ENCODE data around the gene MOGAT3. TPM values are rescaled to one million over a fixed set of nuclear protein-coding genes. Genes with fewer than 3 reads are reported as not detected.

MOGAT3 gene
- total and polyA plus RNA-seq, 4 donors = not detected

DNA sequence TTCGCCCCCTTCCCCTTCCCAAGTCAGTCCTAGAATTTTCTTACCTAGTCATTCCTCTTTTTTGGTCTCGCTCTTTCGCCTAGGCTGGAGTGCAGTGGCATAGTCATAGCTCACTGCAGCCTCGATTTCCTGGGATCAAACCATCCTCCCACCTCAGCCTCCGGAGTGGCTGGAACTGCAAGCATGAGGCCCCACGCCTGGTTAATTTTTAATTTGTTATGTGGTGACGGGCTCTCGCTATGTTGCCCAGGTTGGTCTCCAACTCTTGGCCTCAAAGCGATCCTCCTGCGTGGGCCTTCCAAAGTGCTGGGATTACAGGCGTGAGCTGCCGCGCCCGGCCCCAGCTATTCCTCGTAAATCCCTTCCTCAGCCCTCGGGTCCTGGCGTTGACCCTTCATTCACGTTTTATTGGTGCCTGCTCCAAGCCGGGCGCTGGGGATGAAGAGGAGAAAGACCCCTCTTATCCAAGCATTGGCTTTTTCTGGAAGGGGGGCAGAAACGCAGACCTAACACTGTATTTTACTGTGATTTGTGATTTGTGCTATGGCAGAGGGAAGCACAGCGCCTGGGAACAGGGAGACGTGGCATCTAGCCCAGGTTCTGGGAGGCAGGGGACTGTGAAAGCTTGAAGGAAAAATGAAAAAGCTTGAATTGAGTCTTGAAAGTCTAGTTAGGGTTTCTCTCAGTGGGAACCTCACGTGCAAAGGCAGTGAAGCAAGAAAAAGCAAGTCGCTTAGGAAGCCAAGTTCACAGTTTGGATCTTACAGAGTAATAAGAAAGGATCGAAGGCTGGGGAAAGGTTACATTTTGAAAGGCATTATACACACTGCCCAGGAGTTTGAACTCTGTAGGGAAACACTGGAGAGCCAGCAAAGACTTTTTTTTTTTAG, 17.6 kb upstream of the MOGAT3 start:
- peaks cover 0 to 24% (median 13%) of the 10 kb centered on the region in 4 donors for H3K36me3 ChIP-seq (ENCODE audit: control insufficient read depth in 4 of 4, insufficient read depth in 4 of 4, low read length in 4 of 4)
- peak overlapping the region; percentile 50 to 69 for H3K9ac ChIP-seq (ENCODE audit: insufficient read depth in 1 of 2, low read length in 2 of 2)
- no peak for DNase-seq
- 8 to 9% methylated on average over 26 of the region's 26 CpGs for WGBS, 2 donors
- H3K9me3 ChIP-seq (ENCODE audit: control insufficient read depth in 4 of 4, insufficient read depth in 3 of 4, low read length in 3 of 4) = no peaks in the 10 kb centered on the region
- TF ChIP-seq, protein P1, sequence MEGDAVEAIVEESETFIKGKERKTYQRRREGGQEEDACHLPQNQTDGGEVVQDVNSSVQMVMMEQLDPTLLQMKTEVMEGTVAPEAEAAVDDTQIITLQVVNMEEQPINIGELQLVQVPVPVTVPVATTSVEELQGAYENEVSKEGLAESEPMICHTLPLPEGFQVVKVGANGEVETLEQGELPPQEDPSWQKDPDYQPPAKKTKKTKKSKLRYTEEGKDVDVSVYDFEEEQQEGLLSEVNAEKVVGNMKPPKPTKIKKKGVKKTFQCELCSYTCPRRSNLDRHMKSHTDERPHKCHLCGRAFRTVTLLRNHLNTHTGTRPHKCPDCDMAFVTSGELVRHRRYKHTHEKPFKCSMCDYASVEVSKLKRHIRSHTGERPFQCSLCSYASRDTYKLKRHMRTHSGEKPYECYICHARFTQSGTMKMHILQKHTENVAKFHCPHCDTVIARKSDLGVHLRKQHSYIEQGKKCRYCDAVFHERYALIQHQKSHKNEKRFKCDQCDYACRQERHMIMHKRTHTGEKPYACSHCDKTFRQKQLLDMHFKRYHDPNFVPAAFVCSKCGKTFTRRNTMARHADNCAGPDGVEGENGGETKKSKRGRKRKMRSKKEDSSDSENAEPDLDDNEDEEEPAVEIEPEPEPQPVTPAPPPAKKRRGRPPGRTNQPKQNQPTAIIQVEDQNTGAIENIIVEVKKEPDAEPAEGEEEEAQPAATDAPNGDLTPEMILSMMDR (IDR thresholded peaks at IDR 0.05; ENCODE audit: control extremely low read depth, extremely low read depth) = no peak
- peak overlapping the region; percentile 78 for H3K4me3 ChIP-seq
- H3K27ac ChIP-seq (ENCODE audit: low read depth in 1 of 2, low read length in 1 of 2) = peak overlapping the region; percentile 57 to 96
- ATAC-seq (ENCODE audit: insufficient read depth, low FRiP score) = no peak
- H3K4me1 ChIP-seq (ENCODE audit: control insufficient read depth in 5 of 5, insufficient read depth in 5 of 5, low read length in 5 of 5) = peaks cover 0 to 18% (median 7%) of the 10 kb centered on the region in 5 donors
- H3K27me3 ChIP-seq (ENCODE audit: control insufficient read depth in 3 of 3, insufficient read depth in 3 of 3, low read length in 2 of 3) = no peaks in the 10 kb centered on the region

DNA sequence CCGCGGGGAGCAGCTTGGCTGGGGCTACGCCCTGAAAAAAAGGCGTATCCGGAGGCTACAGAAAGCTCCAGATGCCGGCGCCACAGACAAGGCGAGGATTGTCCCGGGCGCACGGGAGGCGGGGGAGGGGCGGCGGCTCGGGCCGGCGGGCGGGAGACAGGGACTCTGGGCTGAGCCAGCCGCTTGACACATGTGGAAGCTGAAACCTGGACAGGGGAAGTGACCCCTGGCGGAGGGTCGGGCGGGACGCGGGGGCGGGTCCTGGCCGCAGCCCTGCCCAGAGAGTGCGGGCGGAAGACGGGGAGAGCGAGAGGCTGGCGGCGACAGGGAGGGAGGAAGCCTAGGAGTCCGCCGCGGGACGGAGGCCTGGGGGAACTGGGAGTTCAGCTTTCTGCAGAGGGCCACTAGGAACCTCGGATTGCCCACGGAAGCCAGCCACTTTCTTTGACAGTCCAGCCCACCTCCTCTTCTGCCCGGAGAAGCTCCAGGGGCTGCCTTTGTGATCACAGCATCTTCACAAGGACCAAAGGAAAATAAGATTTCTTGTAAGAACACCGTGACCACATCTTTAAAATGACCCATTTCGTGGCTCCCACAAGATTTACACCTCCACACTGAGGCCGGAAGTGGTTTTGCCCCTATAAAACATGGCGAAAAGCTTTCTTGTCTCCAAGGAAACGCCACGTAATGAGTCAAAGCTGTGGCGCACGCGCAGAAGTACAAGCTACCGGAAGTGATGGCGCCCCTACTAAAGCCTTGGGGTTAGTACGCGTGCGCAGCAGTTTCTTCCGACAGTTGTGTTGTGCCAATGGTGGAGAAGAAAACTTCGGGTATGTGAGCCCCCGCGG, 16.8 kb upstream of the MOGAT3 start, which contains the start of the genes PLOD3 and ZNHIT1:
PLOD3 (minus strand) TSS at position 194 of the 848 bp plus-strand sequence. CDS start 307 bp downstream, outside the sequence.
ZNHIT1 (plus strand) TSS at position 778 of the 848 bp plus-strand sequence; CDS start at position 809, 31 bp downstream.
- Histone ChIP-seq H3K4me3 (peak within 1 kb of the TSS; percentile 78), H3K9ac (ENCODE audit: insufficient read depth in 1 of 2, low read length in 2 of 2) (peak within 1 kb of the TSS; percentile 50 to 69), H3K27me3 (ENCODE audit: control insufficient read depth in 3 of 3, insufficient read depth in 3 of 3, low read length in 2 of 3) (no peaks in the 10 kb centered on the region), H3K4me1 (ENCODE audit: control insufficient read depth in 5 of 5, insufficient read depth in 5 of 5, low read length in 5 of 5) (peaks cover 0 to 18% (median 7%) of the 10 kb centered on the region in 5 donors), H3K36me3 (ENCODE audit: control insufficient read depth in 4 of 4, insufficient read depth in 4 of 4, low read length in 4 of 4) (peaks cover 0 to 23% (median 10%) of the 10 kb centered on the region in 4 donors), H3K27ac (ENCODE audit: low read depth in 1 of 2, low read length in 1 of 2) (peak within 1 kb of the TSS; percentile 90 to 96), H3K9me3 (ENCODE audit: control insufficient read depth in 4 of 4, insufficient read depth in 3 of 4, low read length in 3 of 4) (no peaks in the 10 kb centered on the region)
- TF ChIP-seq, protein P1 (IDR thresholded peaks at IDR 0.05; ENCODE audit: control extremely low read depth, extremely low read depth) = no peak
- DNase-seq = peak; percentile 97 to 100 (median 99)
- 1% methylated on average over 48 to 57 of the region's 57 CpGs for WGBS, 2 donors
- ATAC-seq (ENCODE audit: insufficient read depth, low FRiP score) = peak; percentile 91

DNA sequence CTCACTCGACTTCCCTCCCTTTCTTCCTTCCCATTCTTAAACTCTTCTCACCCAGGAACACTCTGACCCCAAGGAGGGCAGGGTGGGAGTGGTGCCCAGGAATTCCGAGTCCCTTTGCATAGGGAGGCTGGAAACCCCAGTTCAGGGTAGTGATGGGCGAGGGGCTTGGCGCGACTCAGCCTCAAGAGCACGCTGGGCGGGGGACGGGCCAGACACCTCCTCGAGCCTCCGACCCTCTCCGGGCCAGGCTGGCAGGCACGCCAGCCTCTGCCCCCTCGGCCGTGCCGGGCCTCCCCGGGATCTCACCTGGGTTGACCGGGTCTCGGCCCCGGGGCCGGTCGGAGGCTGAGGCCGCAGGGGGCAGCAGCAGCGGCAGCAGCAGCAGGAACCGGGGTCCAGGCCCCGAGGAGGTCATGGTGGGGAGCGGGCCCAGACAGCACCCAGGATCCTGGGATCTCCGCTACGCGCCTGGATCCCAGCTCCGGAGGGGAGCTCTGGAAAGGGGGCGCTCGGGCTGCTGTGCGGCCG, 16.1 kb upstream of the MOGAT3 start:
- TF ChIP-seq, protein P1 (IDR thresholded peaks at IDR 0.05; ENCODE audit: control extremely low read depth, extremely low read depth) = no peak
- peaks cover 0 to 18% (median 7%) of the 10 kb centered on the region in 5 donors for H3K4me1 ChIP-seq (ENCODE audit: control insufficient read depth in 5 of 5, insufficient read depth in 5 of 5, low read length in 5 of 5)

More for the DNA sequence above, 16.1 kb upstream of the MOGAT3 start:
- peak overlapping the region; percentile 26 to 96 for H3K27ac ChIP-seq (ENCODE audit: low read depth in 1 of 2, low read length in 1 of 2)
- ATAC-seq (ENCODE audit: insufficient read depth, low FRiP score) (peak; percentile 6), DNase-seq (peak in 1 of 3 donors; percentile 40)
- peak overlapping the region; percentile 78 for H3K4me3 ChIP-seq
- no peaks in the 10 kb centered on the region for H3K9me3 ChIP-seq (ENCODE audit: control insufficient read depth in 4 of 4, insufficient read depth in 3 of 4, low read length in 3 of 4)
- H3K36me3 ChIP-seq (ENCODE audit: control insufficient read depth in 4 of 4, insufficient read depth in 4 of 4, low read length in 4 of 4) = peaks cover 0 to 23% (median 8%) of the 10 kb centered on the region in 4 donors
- H3K9ac ChIP-seq (ENCODE audit: insufficient read depth in 1 of 2, low read length in 2 of 2) = no peak overlapping the region
- 1 to 2% methylated on average over 33 to 34 of the region's 34 CpGs for WGBS, 2 donors
- no peaks in the 10 kb centered on the region for H3K27me3 ChIP-seq (ENCODE audit: control insufficient read depth in 3 of 3, insufficient read depth in 3 of 3, low read length in 2 of 3)

Data from lung (tissue), 12 donors.